Fibroblast of skin of back (primary cell): ENCODE data around the gene STAC3.

Experiments used
- DNase-seq: peaks from one replicate; pipeline ENCODE4 v3.0.0-alpha.2; 2013

The STAC3 gene

DNA sequence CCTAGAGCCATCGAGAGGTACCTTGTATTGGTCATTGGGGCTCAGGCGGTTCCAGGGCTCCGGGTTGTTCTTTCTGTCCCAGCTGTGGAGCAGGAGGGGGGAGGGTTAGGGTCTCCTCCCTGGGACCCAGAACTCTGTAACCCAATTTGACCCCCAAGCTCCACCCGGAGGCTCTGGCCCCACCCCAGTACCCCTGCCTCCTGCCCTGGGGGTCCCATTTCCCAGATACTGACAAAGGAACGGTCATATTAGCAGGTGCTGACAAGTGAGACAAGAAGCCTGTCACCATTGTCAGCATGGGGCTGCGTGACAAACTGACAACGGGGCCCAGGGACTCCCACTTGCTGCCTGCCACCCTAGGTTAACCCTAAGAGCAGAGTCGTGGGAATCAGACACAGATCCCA, 15.3 kb downstream of the STAC3 start:
- DNase-seq, result no peak

DNA sequence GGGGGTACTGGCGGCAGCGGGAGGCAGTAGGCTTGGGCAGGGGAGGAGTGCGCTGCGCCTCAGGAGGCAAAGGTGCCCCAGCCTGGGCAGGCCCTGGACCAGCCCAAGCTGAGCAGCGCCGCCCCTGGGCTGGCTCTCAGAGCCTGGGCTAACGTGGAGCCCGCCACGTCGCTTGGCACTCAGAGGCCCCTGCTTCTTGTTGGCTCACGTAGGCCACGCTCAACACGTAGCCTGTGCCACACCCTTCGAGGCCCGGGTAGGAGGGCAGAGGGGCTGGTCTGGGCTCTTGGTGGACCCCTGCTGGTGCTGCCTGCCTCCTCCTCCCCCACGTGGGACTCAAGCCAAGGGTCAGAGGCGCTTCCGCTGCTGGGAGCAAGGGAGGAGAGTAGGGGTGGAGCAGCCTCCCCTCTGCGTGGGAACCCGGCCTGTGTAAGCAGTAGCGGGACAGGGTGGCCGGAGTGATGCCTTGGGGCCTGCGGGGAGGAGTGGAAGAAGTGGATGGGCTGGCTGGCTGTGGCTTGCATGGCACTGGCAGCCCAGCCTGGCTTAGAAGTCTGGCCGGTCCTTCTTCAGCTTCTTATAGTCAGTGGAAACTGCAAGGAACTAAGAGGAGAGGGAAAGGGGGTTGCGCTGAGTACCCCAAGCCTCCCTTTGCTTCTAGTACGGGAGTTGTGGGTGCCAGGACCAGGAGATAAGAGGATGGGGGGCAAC, 15.8 kb downstream of the STAC3 start:
- DNase-seq, result peak; percentile 88

DNA sequence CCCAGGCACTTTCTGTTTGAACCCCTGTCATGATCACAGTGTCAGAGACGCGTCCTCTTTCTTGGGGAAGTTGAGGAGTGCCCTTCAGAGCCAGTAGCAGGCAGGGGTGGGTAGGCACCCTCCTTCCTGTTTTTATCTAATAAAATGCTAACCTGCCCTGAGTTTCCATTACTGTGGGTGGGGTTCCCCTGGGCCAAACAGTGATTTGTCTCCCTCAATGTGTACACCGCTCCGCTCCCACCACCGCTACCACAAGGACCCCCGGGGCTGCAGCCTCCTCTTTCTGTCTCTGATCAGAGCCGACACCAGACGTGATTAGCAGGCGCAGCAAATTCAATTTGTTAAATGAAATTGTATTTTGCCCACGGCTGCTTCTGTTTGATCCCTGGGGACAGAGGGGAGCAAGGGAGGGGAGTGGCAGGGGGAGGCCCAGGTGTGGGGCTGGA, 16.4 kb downstream of the STAC3 start:
- DNase-seq, result no peak

DNA sequence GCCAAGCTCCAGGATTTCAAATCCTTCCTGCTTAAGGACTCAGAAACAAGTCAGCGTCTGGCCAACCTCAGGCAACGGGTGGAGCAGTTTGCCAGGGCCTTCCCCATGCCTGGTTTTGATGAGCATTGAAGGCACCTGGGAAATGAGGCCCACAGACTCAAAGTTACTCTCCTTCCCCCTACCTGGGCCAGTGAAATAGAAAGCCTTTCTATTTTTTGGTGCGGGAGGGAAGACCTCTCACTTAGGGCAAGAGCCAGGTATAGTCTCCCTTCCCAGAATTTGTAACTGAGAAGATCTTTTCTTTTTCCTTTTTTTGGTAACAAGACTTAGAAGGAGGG, 16.8 kb downstream of the STAC3 start:
- no peak for DNase-seq

DNA sequence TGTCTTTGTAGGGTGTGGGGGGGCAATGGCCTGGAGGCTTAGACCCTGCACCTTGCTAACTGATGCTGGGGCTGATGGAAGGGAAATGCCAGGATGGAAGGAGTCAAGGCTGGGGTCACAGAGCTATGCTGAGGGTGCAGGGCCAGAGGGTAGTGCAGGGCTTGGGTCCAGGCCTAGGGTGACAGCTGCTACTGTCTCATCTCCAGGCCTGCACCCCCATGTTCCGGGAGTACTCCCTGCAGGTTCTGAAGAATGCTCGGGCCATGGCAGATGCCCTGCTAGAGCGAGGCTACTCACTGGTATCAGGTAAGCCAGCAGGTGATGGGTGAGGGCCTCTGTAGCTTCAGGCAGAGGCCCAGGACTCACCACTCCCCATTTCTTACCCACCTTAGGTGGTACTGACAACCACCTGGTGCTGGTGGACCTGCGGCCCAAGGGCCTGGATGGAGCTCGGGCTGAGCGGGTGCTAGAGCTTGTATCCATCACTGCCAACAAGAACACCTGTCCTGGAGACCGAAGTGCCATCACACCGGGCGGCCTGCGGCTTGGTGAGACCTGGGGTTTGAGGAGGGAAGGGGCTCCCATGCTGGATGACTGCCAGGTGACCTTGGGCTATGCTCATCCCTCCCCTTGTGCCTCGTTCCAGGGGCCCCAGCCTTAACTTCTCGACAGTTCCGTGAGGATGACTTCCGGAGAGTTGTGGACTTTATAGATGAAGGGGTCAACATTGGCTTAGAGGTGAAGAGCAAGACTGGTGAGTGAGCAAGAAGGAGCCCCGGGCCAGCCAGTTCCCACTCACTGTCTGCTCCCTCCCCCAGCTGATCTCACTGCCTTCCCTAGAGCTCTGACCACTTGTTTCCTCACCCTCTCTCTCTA, 17.4 kb downstream of the STAC3 start:
- peak; percentile 52 for DNase-seq

DNA sequence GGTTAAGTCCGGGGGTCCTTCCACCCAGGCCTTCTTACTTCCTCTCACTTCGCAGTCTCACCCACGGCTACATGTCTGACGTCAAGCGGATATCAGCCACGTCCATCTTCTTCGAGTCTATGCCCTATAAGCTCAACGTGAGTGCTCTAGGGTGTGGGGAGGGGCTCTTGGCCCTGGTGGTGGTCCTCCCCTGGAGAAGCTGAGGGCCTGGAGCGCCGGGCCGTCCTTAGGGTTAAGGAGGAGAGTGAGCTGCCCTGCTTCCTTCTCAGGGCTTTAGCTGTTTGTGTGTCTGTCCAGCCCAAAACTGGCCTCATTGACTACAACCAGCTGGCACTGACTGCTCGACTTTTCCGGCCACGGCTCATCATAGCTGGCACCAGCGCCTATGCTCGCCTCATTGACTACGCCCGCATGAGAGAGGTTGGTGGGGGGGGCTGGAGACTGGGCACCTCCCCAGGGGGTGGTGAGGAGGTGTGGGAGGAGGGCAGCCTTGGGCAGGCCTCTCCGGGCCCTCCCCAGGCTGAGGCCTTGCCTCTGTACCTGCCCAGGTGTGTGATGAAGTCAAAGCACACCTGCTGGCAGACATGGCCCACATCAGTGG, 18.7 kb downstream of the STAC3 start:
- no peak for DNase-seq

DNA sequence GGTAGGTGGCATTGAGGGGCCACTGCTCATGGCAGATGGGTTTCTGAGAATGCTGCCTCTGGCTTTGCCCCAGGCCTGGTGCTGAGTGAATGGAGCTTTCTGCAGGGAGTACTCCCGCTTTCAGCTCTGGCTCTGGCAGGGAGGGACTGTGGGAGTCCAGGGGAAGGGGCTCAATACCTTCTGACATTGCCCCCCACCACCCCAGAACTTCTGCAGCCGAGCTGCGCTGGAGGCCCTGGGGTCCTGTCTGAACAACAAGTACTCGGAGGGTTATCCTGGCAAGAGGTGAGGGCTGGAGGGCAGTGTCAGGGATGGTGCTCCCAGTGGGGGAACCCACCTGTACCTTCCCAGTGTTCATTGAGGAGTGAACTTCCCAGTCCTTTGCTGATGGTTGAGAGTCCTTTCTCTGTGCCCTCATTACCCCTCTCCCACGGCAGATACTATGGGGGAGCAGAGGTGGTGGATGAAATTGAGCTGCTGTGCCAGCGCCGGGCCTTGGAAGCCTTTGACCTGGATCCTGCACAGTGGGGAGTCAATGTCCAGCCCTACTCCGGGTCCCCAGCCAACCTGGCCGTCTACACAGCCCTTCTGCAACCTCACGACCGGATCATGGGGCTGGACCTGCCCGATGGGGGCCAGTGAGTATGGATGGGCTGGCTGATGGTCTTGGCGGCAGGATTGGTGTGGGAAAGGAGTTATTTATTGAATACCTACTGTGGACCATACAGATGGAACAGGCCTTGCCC, 19.5 kb downstream of the STAC3 start:
- no peak for DNase-seq

DNA sequence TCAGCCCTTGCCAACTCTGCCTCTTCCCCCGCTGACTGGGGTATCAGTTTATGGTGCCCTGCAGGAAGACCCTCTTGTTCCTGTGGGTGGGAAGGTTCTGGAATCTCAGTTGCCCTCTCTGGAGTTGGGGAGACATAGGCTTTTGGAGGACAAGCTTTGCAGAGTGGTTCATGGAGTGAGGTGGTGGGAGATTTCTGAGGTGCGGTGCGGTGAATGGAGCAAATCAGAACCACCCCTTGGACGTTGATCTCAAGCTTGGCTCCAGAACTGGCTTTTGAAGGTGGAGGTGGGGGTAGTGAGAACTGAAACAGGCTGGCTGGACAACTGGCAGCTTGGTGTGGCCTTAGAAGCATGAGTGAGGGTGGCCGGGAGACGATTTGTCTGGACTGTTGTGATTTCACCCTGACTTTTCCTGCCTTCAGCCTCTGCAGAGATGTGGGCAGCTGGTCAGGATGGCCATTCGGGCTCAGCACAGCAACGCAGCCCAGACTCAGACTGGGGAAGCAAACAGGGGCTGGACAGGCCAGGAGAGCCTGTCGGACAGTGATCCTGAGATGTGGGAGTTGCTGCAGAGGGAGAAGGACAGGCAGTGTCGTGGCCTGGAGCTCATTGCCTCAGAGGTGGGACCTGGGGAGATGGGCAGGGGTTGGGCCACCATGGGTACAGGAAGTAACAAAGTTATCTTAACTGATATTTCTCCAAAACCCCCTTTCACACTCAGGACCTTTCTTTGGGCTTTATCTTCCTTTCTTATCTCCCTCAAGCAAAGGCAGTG, 20.4 kb downstream of the STAC3 start:
- DNase-seq, result no peak

DNA sequence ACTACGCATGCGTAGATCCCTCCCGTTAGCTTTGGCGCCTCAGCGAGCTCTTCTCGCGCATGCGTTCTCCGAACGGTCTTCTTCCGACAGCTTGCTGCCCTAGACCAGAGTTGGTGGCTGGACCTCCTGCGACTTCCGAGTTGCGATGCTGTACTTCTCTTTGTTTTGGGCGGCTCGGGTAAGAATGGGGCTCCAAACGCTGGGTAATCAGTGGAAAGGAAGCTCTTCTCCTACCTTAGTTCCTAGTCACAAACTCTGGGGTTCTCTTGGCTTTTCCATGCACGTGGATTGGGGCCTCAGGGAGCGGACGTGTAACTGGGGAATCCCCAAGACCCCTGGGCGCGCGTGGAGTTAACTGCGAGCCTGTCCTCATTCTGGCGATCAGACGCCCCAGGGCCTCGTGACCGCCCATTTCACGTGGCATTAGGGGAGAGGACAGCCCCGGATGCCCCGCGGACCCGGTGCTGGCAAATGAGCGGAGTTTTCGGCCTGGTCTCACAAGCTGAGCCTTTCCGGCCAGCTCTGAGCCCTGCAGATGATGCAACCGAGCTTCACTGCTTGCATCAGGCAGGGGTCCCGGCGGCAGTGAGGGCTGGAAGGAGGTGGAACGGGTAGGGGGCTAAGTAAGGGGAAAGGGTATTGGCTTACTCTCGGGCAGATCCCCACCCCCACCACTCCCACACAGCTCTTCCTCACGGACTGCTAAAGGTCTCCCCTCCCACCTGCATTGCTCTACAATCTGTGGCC, 21.2 kb downstream of the STAC3 start, which contains the start of gene SHMT2:
TSS of gene SHMT2 (plus strand) at position 78 of the 747 bp plus-strand sequence. CDS start at position 146, 68 bp downstream.
- peak; percentile 95 for DNase-seq

DNA sequence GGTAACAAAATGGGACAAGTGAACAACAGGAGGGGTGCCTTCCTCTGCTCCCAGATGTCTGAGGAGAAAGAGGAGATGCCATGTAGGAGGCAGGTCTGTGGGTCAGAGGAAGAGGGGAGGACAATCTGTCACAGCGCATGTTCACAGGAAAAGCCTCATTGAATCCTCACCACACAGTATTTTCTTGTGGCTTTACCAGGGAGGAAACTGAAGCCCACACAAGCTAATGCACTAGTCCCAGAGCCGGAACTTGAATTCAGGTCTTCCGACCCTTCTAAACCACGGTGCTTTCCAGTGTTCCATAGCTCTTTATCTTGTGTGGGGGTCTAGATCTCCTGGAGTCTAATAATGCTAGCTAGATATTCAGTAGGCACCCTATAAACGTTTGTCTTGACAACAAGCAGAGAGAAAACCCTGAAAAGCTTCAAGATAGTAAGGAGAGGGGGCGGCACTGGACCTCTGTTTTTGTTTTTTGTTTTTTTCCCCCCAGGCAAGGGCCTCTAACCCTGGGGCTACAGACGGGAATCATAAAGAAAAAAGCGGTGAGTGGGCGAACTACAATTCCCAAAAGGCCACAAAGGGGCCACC, 21.8 kb downstream of the STAC3 start:
- DNase-seq, result no peak

DNA sequence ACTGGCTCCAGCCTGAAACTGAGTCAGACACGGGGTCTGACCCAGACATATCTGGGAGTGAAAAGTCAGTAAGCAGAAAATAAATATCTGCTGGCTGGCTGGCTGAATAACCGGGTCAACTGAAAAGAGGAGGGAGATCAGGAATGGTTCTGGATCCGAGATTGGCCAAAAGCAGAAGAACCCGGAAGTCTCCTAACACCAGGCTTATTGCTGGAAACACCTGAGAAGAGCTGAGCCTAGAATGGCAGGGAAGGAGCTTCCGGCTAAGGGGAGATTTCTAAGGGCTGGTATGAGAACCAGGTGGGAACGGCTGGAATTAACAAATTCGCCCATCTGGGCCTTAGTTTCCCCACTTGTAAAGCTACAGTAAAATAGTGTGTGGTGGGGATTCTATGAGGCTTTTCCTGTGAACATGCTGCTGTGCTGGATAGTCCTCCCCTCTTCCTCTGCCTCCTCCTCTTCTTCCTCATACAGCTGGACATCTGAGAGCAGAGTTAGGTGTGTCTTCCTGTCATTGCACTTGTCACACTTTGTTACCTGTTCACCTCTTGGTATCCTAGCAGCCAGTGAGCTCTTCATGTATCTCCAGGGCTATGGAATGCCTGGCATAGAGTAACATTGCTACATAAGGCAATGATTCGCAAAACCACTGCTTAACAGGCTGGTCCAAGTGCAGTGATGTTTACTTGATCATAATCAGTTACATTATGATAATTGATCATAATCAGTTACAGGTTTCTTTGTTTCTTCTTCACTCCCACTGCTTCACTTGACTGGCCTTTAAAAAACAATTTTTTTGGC, 23.5 kb downstream of the STAC3 start:
- DNase-seq, result no peak

DNA sequence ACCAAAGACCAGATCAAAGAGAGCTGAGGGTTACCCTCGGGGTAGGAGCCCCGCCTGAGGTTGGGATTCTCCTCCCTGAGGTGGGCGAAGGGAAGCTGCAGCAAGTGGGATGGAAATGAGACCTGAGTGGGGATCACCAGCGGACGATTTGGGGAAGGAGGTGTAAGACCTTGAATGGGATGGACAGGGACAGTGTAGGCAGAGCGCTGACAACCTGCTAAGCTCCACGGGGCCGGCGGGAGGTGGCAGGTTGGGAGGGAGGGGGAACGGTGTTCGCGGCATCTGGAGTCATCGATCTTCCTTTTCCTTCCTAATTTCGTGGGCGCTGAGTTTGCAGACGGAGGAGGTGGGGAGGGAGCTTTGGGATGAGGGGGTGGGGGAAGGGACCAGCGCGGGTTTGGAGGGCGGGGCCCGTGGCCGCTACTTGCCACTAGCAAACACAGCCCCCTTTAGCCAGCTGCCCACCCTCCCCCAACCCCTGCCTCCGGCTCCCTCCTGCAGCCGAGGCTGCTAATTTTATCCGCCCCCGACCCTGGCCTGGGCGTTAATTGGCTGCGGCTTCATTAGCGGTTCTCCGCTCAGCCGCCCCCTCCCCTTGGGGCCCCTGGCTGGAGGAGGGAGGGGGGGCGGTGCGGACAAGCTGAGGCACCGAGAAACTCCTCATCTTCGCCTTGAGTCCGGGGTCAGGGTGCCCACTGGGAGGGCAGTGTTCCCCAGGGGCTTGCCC, 24.2 kb downstream of the STAC3 start:
- no peak for DNase-seq

DNA sequence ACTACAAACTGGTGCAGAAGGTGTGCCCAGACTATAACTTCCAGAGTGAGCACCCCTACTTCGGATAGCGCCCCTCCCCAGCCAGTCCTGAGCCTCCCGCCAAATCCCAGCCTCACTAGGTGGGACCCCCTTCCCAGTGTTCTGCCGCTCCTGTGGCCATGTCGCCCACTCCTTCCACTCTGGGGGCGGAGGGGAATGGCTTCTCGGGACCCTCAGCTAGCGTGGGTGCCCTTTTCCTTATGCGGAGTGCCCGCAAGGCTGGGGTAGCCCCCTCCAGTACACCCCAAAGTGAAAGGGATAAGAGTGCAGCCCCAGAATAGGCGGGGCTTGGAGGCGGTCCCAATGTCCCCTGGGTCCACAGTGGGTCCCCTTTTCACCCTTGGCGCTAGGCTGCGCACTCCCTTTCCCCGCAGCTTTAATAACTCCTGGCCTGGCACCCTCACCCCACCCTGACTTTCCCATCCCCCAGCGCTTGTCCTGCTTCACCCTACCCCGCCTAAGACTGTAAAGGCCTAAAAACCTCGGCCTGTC, 25.2 kb downstream of the STAC3 start:
- DNase-seq, result no peak

DNA sequence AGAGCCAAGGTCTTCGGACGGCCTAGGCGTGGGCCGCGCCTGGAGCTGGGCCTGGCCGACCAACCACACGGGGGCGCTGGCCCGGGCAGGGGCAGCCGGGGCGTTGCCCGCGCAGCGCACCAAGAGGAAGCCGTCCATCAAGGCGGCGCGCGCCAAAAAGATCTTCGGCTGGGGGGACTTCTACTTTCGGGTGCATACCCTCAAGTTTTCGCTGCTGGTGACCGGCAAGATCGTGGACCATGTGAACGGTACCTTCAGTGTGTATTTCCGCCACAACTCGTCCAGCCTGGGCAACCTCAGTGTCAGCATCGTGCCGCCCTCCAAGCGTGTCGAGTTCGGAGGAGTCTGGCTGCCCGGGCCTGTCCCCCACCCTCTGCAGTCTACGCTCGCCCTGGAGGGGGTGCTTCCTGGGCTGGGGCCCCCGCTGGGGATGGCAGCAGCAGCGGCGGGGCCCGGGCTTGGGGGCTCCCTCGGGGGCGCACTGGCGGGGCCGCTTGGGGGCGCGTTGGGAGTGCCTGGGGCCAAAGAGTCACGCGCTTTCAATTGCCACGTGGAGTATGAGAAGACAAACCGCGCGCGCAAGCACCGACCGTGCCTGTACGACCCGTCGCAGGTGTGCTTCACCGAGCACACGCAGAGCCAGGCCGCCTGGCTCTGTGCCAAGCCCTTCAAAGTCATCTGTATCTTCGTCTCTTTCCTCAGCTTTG, 25.9 kb downstream of the STAC3 start:
- no peak for DNase-seq

DNA sequence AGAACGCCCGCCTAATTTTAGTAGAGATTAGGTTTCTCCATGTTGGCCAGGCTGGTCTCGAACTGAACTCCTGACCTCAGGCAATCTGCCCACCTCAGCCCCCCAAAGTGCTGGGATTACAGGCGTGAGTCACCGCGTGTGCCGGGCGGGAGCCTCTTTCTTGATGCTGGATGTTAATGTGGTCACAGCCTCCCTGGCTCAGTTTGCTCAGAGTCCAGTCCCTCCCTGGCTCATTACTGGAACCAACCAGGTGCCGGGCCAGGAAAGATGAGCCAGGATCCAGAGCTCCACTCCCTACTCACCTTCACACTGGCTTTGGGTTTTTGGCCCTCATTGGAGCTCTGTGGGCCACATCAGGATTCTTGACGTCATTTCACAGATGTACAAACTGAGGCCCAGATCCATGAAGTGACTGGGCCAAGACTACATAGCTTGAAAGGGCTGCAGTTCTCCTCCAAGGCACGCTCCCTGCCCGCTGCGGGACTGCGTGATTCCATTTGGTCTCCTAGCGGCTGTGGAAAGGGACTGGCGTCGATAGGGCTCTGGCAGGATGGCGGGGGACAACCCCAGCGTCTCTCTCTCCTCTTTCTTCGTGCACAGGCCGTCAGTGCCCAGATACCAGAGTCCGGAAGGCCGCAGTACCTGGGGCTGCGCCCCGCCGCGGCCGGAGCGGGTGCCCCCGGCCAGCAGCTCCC, 26.6 kb downstream of the STAC3 start:
- DNase-seq, result no peak

DNA sequence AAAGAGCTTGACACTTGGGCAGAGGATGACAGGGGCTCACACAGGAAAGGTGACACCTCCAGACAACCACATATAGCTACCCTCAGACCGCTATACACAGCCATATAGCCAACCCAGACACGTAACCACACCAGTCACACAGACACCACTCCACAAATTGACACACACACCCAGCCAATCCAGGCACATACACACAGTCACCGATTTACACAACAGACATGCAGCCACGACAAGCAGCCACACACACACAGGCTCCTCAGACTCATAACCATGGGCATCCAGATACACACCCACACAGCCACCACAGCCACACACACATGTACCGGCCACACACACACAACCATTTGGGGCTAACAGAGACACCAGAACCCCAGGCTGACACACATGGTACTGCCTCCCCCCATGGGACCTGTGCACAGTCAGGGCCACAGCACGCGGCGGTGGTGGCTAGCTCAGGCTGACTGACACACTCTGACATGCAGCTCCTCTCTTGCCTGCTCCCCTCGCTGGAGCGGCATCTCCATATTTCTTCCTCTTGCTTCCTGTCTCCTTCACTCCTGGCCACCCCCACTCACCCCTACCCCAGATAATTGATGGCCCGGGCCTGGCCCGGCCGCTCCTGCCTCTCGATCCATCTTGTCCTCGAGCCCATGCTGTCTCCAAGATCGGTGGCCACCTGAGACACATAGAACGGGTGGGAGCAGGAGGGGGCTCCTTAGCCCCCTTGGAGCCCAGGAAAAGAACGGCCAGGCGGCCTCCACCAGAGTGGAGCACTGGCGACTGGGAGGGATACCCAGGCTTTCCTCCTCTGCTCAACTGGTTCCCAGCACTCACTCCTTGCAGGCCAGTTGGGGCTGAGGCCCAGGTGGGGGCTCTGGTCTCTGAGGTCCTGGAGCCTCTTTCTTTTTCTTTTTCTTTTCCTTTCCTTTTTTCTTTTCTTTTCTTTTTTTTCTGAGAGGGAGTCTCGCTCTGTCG, 27.5 kb downstream of the STAC3 start:
- no peak for DNase-seq
